ENCODE measurements around the gene MAP7. TPM values are rescaled to one million over a fixed set of nuclear protein-coding genes. Genes with fewer than 3 reads are reported as not detected.

The MAP7 gene
- total RNA-seq, 4 donors from 2014 or later: 0.29 to 6.8 (median 1.1) TPM

DNA sequence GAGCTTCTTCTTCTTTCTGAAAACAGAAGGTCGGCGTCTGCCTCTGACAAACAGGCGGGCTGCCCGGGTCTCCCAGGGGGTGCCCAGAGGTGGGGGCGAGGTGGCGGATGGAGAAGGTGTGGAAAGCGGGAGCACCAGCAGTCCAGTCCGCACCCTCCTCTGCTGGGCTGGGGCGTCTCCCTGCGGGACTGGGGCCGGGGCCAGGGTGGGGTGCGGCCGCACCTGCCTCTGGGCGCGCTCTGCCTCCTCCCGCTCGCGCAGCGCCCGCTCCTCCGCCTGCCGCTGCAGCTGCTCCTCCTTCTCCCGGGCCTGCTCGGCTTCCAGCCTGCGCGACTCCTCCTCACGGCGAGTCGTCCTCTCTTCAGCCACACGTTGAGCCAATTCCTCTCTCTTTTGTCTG is 189.4 kb downstream of the MAP7 start:
- intact Hi-C loops (cut with DNase I; ENCODE audit: low total_unique reads): no loop called here
- TF ChIP-seq, protein P1, sequence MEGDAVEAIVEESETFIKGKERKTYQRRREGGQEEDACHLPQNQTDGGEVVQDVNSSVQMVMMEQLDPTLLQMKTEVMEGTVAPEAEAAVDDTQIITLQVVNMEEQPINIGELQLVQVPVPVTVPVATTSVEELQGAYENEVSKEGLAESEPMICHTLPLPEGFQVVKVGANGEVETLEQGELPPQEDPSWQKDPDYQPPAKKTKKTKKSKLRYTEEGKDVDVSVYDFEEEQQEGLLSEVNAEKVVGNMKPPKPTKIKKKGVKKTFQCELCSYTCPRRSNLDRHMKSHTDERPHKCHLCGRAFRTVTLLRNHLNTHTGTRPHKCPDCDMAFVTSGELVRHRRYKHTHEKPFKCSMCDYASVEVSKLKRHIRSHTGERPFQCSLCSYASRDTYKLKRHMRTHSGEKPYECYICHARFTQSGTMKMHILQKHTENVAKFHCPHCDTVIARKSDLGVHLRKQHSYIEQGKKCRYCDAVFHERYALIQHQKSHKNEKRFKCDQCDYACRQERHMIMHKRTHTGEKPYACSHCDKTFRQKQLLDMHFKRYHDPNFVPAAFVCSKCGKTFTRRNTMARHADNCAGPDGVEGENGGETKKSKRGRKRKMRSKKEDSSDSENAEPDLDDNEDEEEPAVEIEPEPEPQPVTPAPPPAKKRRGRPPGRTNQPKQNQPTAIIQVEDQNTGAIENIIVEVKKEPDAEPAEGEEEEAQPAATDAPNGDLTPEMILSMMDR (IDR thresholded peaks at IDR 0.05): no peak
- TF ChIP-seq POLR2A (IDR thresholded peaks at IDR 0.05): no peak
- Histone ChIP-seq H3K4me3 (no peak overlapping the region), H3K4me1 (no peaks in the 10 kb centered on the region), H3K36me3 (no peaks in the 10 kb centered on the region), H3K9me3 (no peaks in the 10 kb centered on the region), H3K27me3 (no peaks in the 10 kb centered on the region), H3K27ac (no peak overlapping the region)
- no peak for DNase-seq

DNA sequence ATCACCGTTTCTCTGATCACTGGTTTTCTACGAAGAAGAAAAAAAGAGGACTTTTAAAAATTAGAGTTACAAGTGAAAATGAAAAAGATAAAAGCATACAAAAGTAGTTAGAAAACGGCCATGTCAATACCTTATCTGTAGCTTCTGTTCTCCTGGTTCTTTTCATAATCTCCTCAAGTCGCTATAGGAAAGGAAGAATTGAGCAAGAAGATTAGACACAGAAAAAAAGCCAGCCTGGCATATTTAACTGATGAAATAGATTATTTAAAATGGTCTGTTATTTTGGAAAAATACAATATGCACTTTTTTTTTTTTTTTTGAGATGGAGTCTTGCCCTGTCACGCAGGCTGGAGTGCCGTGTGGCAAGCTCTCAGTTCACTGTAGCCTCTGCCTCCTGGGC is 190.4 kb downstream of the MAP7 start:
- Histone ChIP-seq H3K9me3 (no peaks in the 10 kb centered on the region), H3K36me3 (no peaks in the 10 kb centered on the region), H3K4me1 (no peaks in the 10 kb centered on the region), H3K27me3 (no peaks in the 10 kb centered on the region), H3K27ac (no peak overlapping the region), H3K4me3 (no peak overlapping the region)
- intact Hi-C loops (cut with DNase I; ENCODE audit: low total_unique reads): no loop called here
- DNase-seq: no peak
- TF ChIP-seq, protein P1 (IDR thresholded peaks at IDR 0.05): no peak
- no peak for TF ChIP-seq POLR2A (IDR thresholded peaks at IDR 0.05)

DNA sequence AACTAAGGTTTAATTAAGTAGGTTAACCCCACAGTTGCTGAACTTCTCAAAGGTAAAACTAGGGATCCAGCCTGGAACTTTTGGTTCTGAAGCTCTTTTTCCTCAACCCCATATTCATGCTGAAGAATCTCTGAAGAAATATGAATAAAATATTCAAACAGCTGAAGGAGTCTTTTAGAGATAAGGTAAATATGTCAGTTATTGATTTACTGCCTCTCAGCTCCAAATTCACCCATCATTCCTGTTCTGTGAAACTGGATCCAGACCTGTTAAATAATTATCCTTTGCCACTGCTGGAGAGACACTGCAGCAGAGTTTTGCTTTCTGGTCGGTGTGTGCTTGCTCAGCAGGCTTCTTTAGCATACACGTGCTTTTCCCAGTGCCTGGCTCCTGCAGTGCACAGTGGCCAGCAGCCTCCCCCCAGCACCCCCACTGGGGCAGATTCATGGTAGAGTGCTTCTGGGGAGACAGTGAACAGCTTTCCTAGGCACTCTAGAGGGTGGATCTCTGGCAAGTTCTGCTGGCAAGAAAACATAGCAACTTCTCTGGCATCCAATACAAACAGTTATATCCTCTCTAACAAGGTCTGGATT is 198.6 kb downstream of the MAP7 start:
- H3K36me3 ChIP-seq: no peaks in the 10 kb centered on the region
- no peaks in the 10 kb centered on the region for H3K4me1 ChIP-seq
- no peaks in the 10 kb centered on the region for H3K27me3 ChIP-seq
- no peak for TF ChIP-seq POLR2A (IDR thresholded peaks at IDR 0.05)
- TF ChIP-seq, protein P1 (IDR thresholded peaks at IDR 0.05): no peak
- no peak for DNase-seq
- no peak overlapping the region for H3K4me3 ChIP-seq
- intact Hi-C loops (cut with DNase I; ENCODE audit: low total_unique reads): no loop called here
- H3K9me3 ChIP-seq: no peaks in the 10 kb centered on the region
- H3K27ac ChIP-seq: no peak overlapping the region

DNA sequence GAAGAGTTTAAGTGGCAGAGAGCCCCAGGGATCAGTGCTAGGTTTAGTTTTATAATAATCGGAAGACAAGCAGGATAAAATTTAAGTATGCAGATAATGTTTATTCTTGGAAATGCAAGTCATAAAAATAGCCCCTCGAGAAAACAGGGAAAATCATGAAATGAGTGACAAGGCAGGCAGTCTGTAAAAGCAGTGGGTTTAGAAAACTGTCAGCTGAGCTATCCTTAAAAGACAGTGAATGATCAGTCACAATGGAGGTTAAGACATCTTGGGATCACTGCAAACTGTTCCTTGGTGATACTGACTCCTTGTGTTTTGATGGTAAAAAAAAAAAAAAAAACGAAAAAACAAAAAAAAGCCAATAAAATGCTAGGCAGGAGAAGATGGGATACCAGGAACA is 199.3 kb downstream of the MAP7 start:
- no peaks in the 10 kb centered on the region for H3K9me3 ChIP-seq
- intact Hi-C loops (cut with DNase I; ENCODE audit: low total_unique reads): no loop called here
- H3K27ac ChIP-seq: no peak overlapping the region
- no peaks in the 10 kb centered on the region for H3K27me3 ChIP-seq
- no peaks in the 10 kb centered on the region for H3K4me1 ChIP-seq
- no peaks in the 10 kb centered on the region for H3K36me3 ChIP-seq
- no peak overlapping the region for H3K4me3 ChIP-seq
- no peak for TF ChIP-seq POLR2A (IDR thresholded peaks at IDR 0.05)
- TF ChIP-seq, protein P1 (IDR thresholded peaks at IDR 0.05): no peak
- DNase-seq: no peak

DNA sequence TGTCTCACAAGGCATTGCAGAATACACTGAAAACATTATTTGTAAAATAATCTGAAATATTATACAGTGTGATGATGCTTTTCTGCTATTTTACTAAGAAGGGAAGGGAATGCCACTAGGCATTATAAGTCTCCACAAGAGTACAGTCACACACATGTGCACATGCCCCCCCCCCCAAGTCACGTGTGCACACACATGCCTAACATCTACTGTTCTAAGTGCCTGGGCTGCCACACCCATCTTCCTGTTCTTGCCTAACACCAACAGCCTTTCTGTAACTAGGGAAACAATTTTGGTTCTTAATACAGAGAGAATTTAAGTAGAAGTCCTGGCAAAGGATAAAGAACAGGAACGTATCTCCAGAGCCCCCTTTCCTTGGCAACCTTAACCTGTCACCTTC is 202.4 kb downstream of the MAP7 start:
- no peak for DNase-seq
- H3K27me3 ChIP-seq: no peaks in the 10 kb centered on the region
- H3K4me3 ChIP-seq: no peak overlapping the region
- H3K27ac ChIP-seq: no peak overlapping the region
- intact Hi-C loops (cut with DNase I; ENCODE audit: low total_unique reads): no loop called here
- no peak for TF ChIP-seq POLR2A (IDR thresholded peaks at IDR 0.05)
- TF ChIP-seq, protein P1 (IDR thresholded peaks at IDR 0.05): no peak
- no peaks in the 10 kb centered on the region for H3K36me3 ChIP-seq
- no peaks in the 10 kb centered on the region for H3K9me3 ChIP-seq
- H3K4me1 ChIP-seq: no peaks in the 10 kb centered on the region
